Type B pancreatic cell (in vitro differentiated cells): Measurements from ENCODE around the gene PSG1. TPM values are rescaled to one million over a fixed set of nuclear protein-coding genes. Genes with fewer than 3 reads are reported as not detected.
"Not testable (repeated sequence)": the region's sequence is repeated elsewhere in the genome, so short reads cannot be mapped to it uniquely, and the experiment has no call there.

ENCODE experiments used
- DNase-seq: peaks from one replicate; pipeline ENCODE4 v3.0.0; 2021; ENCODE audit warnings: mixed read lengths; ENCODE audit not compliant: unreplicated experiment; ENCODE audit errors: extremely low spot score
- H3K27ac Mint-ChIP-seq: 2 replicates; pipeline ENCODE4 v1.8.0; 2021; ENCODE audit warnings: mild to moderate bottlenecking, mixed read lengths
- H3K27me3 Mint-ChIP-seq: 2 replicates; pipeline ENCODE4 v1.8.0; 2021; ENCODE audit warnings: mixed read lengths
- H3K36me3 Mint-ChIP-seq: 2 replicates; pipeline ENCODE4 v1.8.0; 2021; ENCODE audit warnings: mixed read lengths
- H3K4me1 Mint-ChIP-seq: one replicate; pipeline ENCODE4 v1.8.0; 2021; ENCODE audit warnings: mixed read lengths; ENCODE audit not compliant: unreplicated experiment
- H3K4me3 Mint-ChIP-seq: 2 replicates; pipeline ENCODE4 v1.8.0; 2021; ENCODE audit warnings: mild to moderate bottlenecking, mixed read lengths
- H3K9me3 Mint-ChIP-seq: 2 replicates; pipeline ENCODE4 v1.8.0; 2021; ENCODE audit warnings: mixed read lengths
- CTCF ChIP-seq: fragments of 200-600 bp; sonication (generic); conservative IDR thresholded peaks from 2 replicates; pipeline ENCODE4 v1.5.0; 2021; ENCODE audit warnings: antibody characterized with exemption, mild to moderate bottlenecking
- total RNA-seq: library from RNA; stranded (reverse); gene quantifications from 2 replicates; pipeline ENCODE4 v1.2.1, GENCODE V29; 2021; ENCODE audit warnings: low replicate concordance

PSG1 gene
- total RNA-seq, 1 donor from 2014 or later: not detected

GRCh38 chr19:42831221-42832019 lies 48.1 kb downstream of the PSG1 start:
- no peak for TF ChIP-seq CTCF
- no peak overlapping the region for H3K4me3 Mint-ChIP-seq
- no peaks in the 10 kb centered on the region for H3K4me1 Mint-ChIP-seq
- no peak overlapping the region for H3K27ac Mint-ChIP-seq
- no peaks in the 10 kb centered on the region for H3K27me3 Mint-ChIP-seq
- no peaks in the 10 kb centered on the region for H3K9me3 Mint-ChIP-seq
- H3K36me3 Mint-ChIP-seq: no peaks in the 10 kb centered on the region
- DNase-seq: no peak

- not testable (repeated sequence) for DNase-seq, H3K27me3 Mint-ChIP-seq, H3K4me3 Mint-ChIP-seq, H3K27ac Mint-ChIP-seq, H3K36me3 Mint-ChIP-seq, H3K9me3 Mint-ChIP-seq, H3K4me1 Mint-ChIP-seq
Observed at GRCh38 chr19:42821306-42821977, 58.1 kb downstream of the PSG1 start.

- H3K4me1 Mint-ChIP-seq, H3K9me3 Mint-ChIP-seq, H3K36me3 Mint-ChIP-seq, H3K27me3 Mint-ChIP-seq, H3K27ac Mint-ChIP-seq, DNase-seq, H3K4me3 Mint-ChIP-seq: not testable (repeated sequence)
Observed at GRCh38 chr19:42819960-42820650, 59.4 kb downstream of the PSG1 start.

- Mint-ChIP-seq H3K27ac (no peak overlapping the region), H3K9me3 (peaks cover 10% of the 10 kb centered on the region), H3K4me3 (no peak overlapping the region), H3K36me3 (no peaks in the 10 kb centered on the region), H3K27me3 (no peaks in the 10 kb centered on the region), H3K4me1 (no peaks in the 10 kb centered on the region)
- no peak for DNase-seq
- TF ChIP-seq CTCF: no peak
Observed at GRCh38 chr19:42816894-42817293, 62.6 kb downstream of the PSG1 start.

Other genes starting within 250 kb of the PSG1 start
- gene PSG3, start 139.2 kb downstream of the PSG1 start, total RNA-seq: not detected in 2 replicates
- gene PSG8, start 114.0 kb downstream of the PSG1 start, total RNA-seq: not detected in 2 replicates
- not detected in 2 replicates for gene PSG6, start 38.2 kb upstream of the PSG1 start, total RNA-seq
- gene PSG7, start 57.5 kb upstream of the PSG1 start, total RNA-seq: not detected in 2 replicates
- not detected in 2 replicates for gene PSG11, start 146.8 kb upstream of the PSG1 start, total RNA-seq
- gene PSG2, start 203.0 kb upstream of the PSG1 start, total RNA-seq: not detected in 2 replicates